Activated CD8-positive, alpha-beta memory T cell treated with anti-CD3 and anti-CD28 coated beads for 48 hours (primary cell): ENCODE results near the gene KLHL29.
A peak's percentile ranks its signal among the peaks of the same experiment; 100 is the strongest.

ENCODE experiments used
- DNase-seq, 3 experiments: peaks; one replicate each; pipeline ENCODE4 v3.0.0-alpha.2; 2020; ENCODE audit warnings: low read depth in 2 of 3, low spot score in 2 of 3

KLHL29 gene

GRCh38 chr2:23651187-23652080 is 266.5 kb downstream of the KLHL29 start:
- no peak for DNase-seq

GRCh38 chr2:23653326-23653725 is 268.3 kb downstream of the KLHL29 start:
- no peak for DNase-seq

GRCh38 chr2:23654756-23655155 is 269.8 kb downstream of the KLHL29 start:
- DNase-seq = no peak

- no peak for DNase-seq
Measured at GRCh38 chr2:23655934-23656596, 271.1 kb downstream of the KLHL29 start.

- DNase-seq = no peak
Measured at GRCh38 chr2:23656597-23656973, 271.6 kb downstream of the KLHL29 start.

- no peak for DNase-seq
Measured at GRCh38 chr2:23657371-23657770, 272.4 kb downstream of the KLHL29 start.

GRCh38 chr2:23657934-23658333 is 273.0 kb downstream of the KLHL29 start:
- DNase-seq = no peak

GRCh38 chr2:23658466-23658942 is 273.5 kb downstream of the KLHL29 start:
- DNase-seq = peak; percentile 9 to 29 (median 23)

- no peak for DNase-seq
Measured at GRCh38 chr2:23659328-23659727, 274.3 kb downstream of the KLHL29 start.

GRCh38 chr2:23659773-23660172 is 274.8 kb downstream of the KLHL29 start:
- no peak for DNase-seq

GRCh38 chr2:23660237-23660636 is 275.3 kb downstream of the KLHL29 start:
- DNase-seq = no peak

GRCh38 chr2:23661276-23662050 is 276.5 kb downstream of the KLHL29 start:
- no peak for DNase-seq

GRCh38 chr2:23662466-23662865 is 277.5 kb downstream of the KLHL29 start:
- DNase-seq = no peak

GRCh38 chr2:23662941-23663920 is 278.3 kb downstream of the KLHL29 start:
- no peak for DNase-seq

- no peak for DNase-seq
Measured at GRCh38 chr2:23664066-23664788, 279.2 kb downstream of the KLHL29 start.

- no peak for DNase-seq
Measured at GRCh38 chr2:23666241-23666979, 281.4 kb downstream of the KLHL29 start.

- no peak for DNase-seq
Measured at GRCh38 chr2:23666980-23667357, 282.0 kb downstream of the KLHL29 start.

GRCh38 chr2:23668756-23669304 is 283.9 kb downstream of the KLHL29 start:
- no peak for DNase-seq
